HepG2 (cell line): ENCODE data around the gene SSBP4. TPM values are rescaled to one million over a fixed set of nuclear protein-coding genes. Genes with fewer than 3 reads are reported as not detected.

Experiments used
- ARNT2 ChIP-seq: sonication (generic); formaldehyde crosslinking; IDR thresholded peaks from 2 replicates; pipeline ENCODE4 v1.8.0; 2022; ENCODE audit warnings: mild to moderate bottlenecking, low read depth, missing genetic modification reagents, moderate library complexity
- CHCHD3 ChIP-seq: sonication (generic); formaldehyde crosslinking; IDR thresholded peaks from 2 replicates; pipeline ENCODE4 v1.8.0; 2022; ENCODE audit warnings: mild to moderate bottlenecking, missing genetic modification reagents, moderate library complexity
- MAZ ChIP-seq, 2 experiments: sonication (generic) in 1 of 2; formaldehyde crosslinking in 1 of 2; IDR thresholded peaks; 2 replicates each; pipeline versions ENCODE4 v1.5.0 to v1.6.1; 2012 to 2020; ENCODE audit warnings: low read depth in 2 of 2, mild to moderate bottlenecking in 2 of 2, borderline replicate concordance in 1 of 2, improper control_type of control experiment in 1 of 2, low read length in 1 of 2, missing genetic modification reagents in 1 of 2, moderate library complexity in 1 of 2
- MED1 ChIP-seq: sonication (generic); formaldehyde crosslinking; IDR thresholded peaks from 2 replicates; pipeline ENCODE4 v1.4.0; 2020; ENCODE audit warnings: missing genetic modification reagents
- NCOA2 ChIP-seq: sonication (generic); formaldehyde crosslinking; IDR thresholded peaks from 2 replicates; pipeline ENCODE4 v1.8.0; 2022; ENCODE audit warnings: inconsistent platforms
- POGK ChIP-seq: sonication (generic); formaldehyde crosslinking; conservative IDR thresholded peaks from 2 replicates; pipeline ENCODE4 v1.8.0; 2022; ENCODE audit warnings: mild to moderate bottlenecking, moderate library complexity, missing genetic modification reagents
- REL ChIP-seq: sonication (generic); formaldehyde crosslinking; conservative IDR thresholded peaks from 2 replicates; pipeline ENCODE4 v1.8.0; 2022; ENCODE audit warnings: mild to moderate bottlenecking, missing genetic modification reagents, moderate library complexity
- TERF1 ChIP-seq: sonication (generic); formaldehyde crosslinking; IDR thresholded peaks from 2 replicates; pipeline ENCODE4 v1.8.0; 2022; ENCODE audit warnings: mild to moderate bottlenecking, missing genetic modification reagents, moderate library complexity
- TFAP4 ChIP-seq: sonication (generic); IDR thresholded peaks from 2 replicates; pipeline ENCODE4 v1.6.1; 2016; ENCODE audit warnings: low read depth, borderline replicate concordance
- ZKSCAN8 ChIP-seq: IDR thresholded peaks from 2 replicates; pipeline ENCODE4 v1.6.1; 2016; ENCODE audit warnings: borderline replicate concordance, missing genetic modification reagents, missing compliant biosample characterization
- ZNF20 ChIP-seq: sonication (generic); formaldehyde crosslinking; IDR thresholded peaks from 2 replicates; pipeline ENCODE4 v1.4.0; 2020; ENCODE audit warnings: mild to moderate bottlenecking, moderate library complexity, missing genetic modification reagents
- ZNF281 ChIP-seq: sonication (generic); formaldehyde crosslinking; IDR thresholded peaks from 2 replicates; pipeline ENCODE4 v1.4.0; 2020; ENCODE audit warnings: missing genetic modification reagents, borderline replicate concordance
- ZNF597 ChIP-seq: sonication (generic); formaldehyde crosslinking; IDR thresholded peaks from 2 replicates; pipeline ENCODE4 v1.5.0; 2020; ENCODE audit warnings: missing genetic modification reagents
- ZNF605 ChIP-seq: sonication (generic); formaldehyde crosslinking; IDR thresholded peaks from 2 replicates; pipeline ENCODE4 v1.8.0; 2022; ENCODE audit warnings: mild to moderate bottlenecking, missing genetic modification reagents
- ZNF773 ChIP-seq: sonication (generic); formaldehyde crosslinking; IDR thresholded peaks from 2 replicates; pipeline ENCODE4 v1.4.0; 2020; ENCODE audit warnings: missing genetic modification reagents, borderline replicate concordance
- ZNF816 ChIP-seq: sonication (generic); formaldehyde crosslinking; IDR thresholded peaks from 2 replicates; pipeline ENCODE4 v1.8.0; 2022; ENCODE audit warnings: missing genetic modification reagents, mild to moderate bottlenecking, borderline replicate concordance
- ZSCAN5A ChIP-seq: sonication (generic); formaldehyde crosslinking; IDR thresholded peaks from 2 replicates; pipeline ENCODE4 v1.8.0; 2022; ENCODE audit warnings: mild to moderate bottlenecking, missing genetic modification reagents, borderline replicate concordance
- polyA plus RNA-seq, 8 experiments: library from polyadenylated mRNA; depleted of rRNA in 3 of 8; stranded (reverse) in 7 of 8; unstranded in 1 of 8; fragments of >200 nt; fragmentation: Illumina TruSeq in 4 of 8; extraction: Trizol in 4 of 8; gene quantifications; 2 replicates each; pipeline versions ENCODE4 v1.2.1 to v1.2.3, GENCODE V29; 2011 to 2016; ENCODE audit warnings: low read depth in 4 of 8, missing spikeins in 1 of 8, mixed read lengths in 1 of 8; ENCODE audit not compliant: insufficient read depth in 1 of 8
- total RNA-seq, 5 experiments: library from RNA; depleted of rRNA; stranded (reverse); fragments of >200 nt; fragmentation: Illumina TruSeq; extraction: Trizol; gene quantifications; 2 replicates each; pipeline ENCODE4 v1.2.3, GENCODE V29; 2016; ENCODE audit warnings: low read depth in 1 of 5

The SSBP4 gene
- total and polyA plus RNA-seq, 2 of the 13 experiments (the other 11 are each of a cell fraction or from before 2014, with no cell fraction given), result 20.8 to 39.5 TPM

GRCh38 chr19:18389726-18390064 lies 29.5 kb upstream of the SSBP4 start (continued):
- TF ChIP-seq ZNF816 (CRISPR knock-in tag), result peak; percentile 77; the same call in 1 of the 2 replicates
- TF ChIP-seq TFAP4, result no peak
- TF ChIP-seq CHCHD3 (CRISPR knock-in tag), result no peak
- no peak for TF ChIP-seq MAZ (IDR thresholded peaks at IDR 0.05; ENCODE audit: borderline replicate concordance, low read depth, low read length)
- TF ChIP-seq MAZ (CRISPR knock-in tag; IDR thresholded peaks at IDR 0.05; ENCODE audit: low read depth), result no peak
- TF ChIP-seq ZNF773 (CRISPR knock-in tag), result peak; percentile 7; the same call in 1 of the 2 replicates
- TF ChIP-seq MED1, result no peak; the same call in 1 of the 2 replicates
- TF ChIP-seq ZSCAN5A (CRISPR knock-in tag), result no peak
- peak; percentile 51; the same call in 1 of the 2 replicates for TF ChIP-seq POGK (CRISPR knock-in tag)
- TF ChIP-seq ZNF281 (CRISPR knock-in tag), result no peak
- TF ChIP-seq ZKSCAN8, result no peak; the same call in 1 of the 2 replicates
- no peak for TF ChIP-seq TERF1 (CRISPR knock-in tag)
- 0 out of 2 replicates have a peak, but pooled peaks have one; percentile 22 for TF ChIP-seq ARNT2
- no peak for TF ChIP-seq REL
- no peak for TF ChIP-seq ZNF20 (CRISPR knock-in tag)
- TF ChIP-seq ZNF605 (CRISPR knock-in tag), result 0 out of 2 replicates have a peak, but pooled peaks have one; percentile 1
- no peak for TF ChIP-seq NCOA2 (CRISPR knock-in tag)
- TF ChIP-seq ZNF597 (CRISPR knock-in tag), result no peak
